HEK293 (cell line): ENCODE results near the gene CYB561A3.
"Not testable (repeated sequence)": the region's sequence is repeated elsewhere in the genome, so short reads cannot be mapped to it uniquely, and the experiment has no call there.

Source experiments
- CTCF ChIA-PET: fragments of 350-600 bp; formaldehyde crosslinking; extraction: SDS; loops from one replicate; lab custom pipeline; 2021; ENCODE audit warnings: antibody characterized with exemption; lab: Yijun Ruan, JAX
- POLR2A ChIA-PET: fragments of 300-600 bp; formaldehyde crosslinking; extraction: SDS; loops from one replicate; lab custom pipeline; 2020; ENCODE audit warnings: antibody characterized with exemption, inconsistent platforms; lab: Yijun Ruan, JAX
- H3K27ac ChIP-seq: fragments of 200-500 bp; sonication (Bioruptor generic); 2 replicates; pipeline ENCODE4 v1.5.1; 2014; ENCODE audit warnings: low read depth, low read length, control low read depth, inconsistent platforms; ENCODE audit errors: extremely low read depth
- H3K36me3 ChIP-seq, 2 experiments: fragments of 200-500 bp in 1 of 2; sonication (Bioruptor generic) in 1 of 2; 1 replicate in 1 of 2; 2 replicates in 1 of 2; pipeline ENCODE4 v1.5.1; 2014 to 2017; ENCODE audit warnings: inconsistent platforms in 2 of 2, low read length in 2 of 2; ENCODE audit not compliant: control insufficient read depth in 2 of 2, insufficient read depth in 1 of 2
- H3K4me1 ChIP-seq: fragments of 200-500 bp; sonication (Bioruptor generic); 2 replicates; pipeline ENCODE4 v1.5.1; 2014; ENCODE audit warnings: mild to moderate bottlenecking, low read length, inconsistent platforms; ENCODE audit not compliant: control insufficient read depth, insufficient read depth
- H3K4me3 ChIP-seq: 2 replicates; pipeline ENCODE4 v1.5.1; 2011; ENCODE audit warnings: low read depth, mild to moderate bottlenecking, control low read depth, low read length, moderate library complexity
- H3K9me3 ChIP-seq: fragments of 200-500 bp; sonication (Bioruptor generic); 2 replicates; pipeline ENCODE4 v1.5.1; 2014; ENCODE audit warnings: low read depth, low read length, inconsistent platforms; ENCODE audit not compliant: control insufficient read depth, insufficient read depth
- BCL11B ChIP-seq: fragments of 450-650 bp; formaldehyde crosslinking; IDR thresholded peaks from 2 replicates; pipeline ENCODE4 v1.5.1; 2016; ENCODE audit warnings: low read depth, missing biosample characterization, missing genetic modification characterization
- SP3 ChIP-seq: fragments of 450-650 bp; formaldehyde crosslinking; IDR thresholded peaks from 2 replicates; pipeline ENCODE4 v1.5.1; 2016; ENCODE audit warnings: missing biosample characterization, missing genetic modification characterization
- YY1 ChIP-seq: fragments of 450-650 bp; formaldehyde crosslinking; IDR thresholded peaks from 2 replicates; pipeline ENCODE4 v1.5.1; 2018; ENCODE audit warnings: missing biosample characterization, missing genetic modification characterization
- YY2 ChIP-seq: fragments of 450-650 bp; formaldehyde crosslinking; IDR thresholded peaks from 2 replicates; pipeline ENCODE4 v1.5.1; 2016; ENCODE audit warnings: missing biosample characterization, missing genetic modification characterization
- ZBTB17 ChIP-seq: fragments of 450-650 bp; formaldehyde crosslinking; IDR thresholded peaks from 2 replicates; pipeline ENCODE4 v1.5.1; 2016; ENCODE audit warnings: missing biosample characterization, missing genetic modification characterization
- ZBTB20 ChIP-seq: fragments of 450-650 bp; formaldehyde crosslinking; IDR thresholded peaks from 2 replicates; pipeline ENCODE4 v1.5.1; 2016; ENCODE audit warnings: missing biosample characterization, missing genetic modification characterization
- ZNF10 ChIP-seq: fragments of 450-650 bp; formaldehyde crosslinking; IDR thresholded peaks from 2 replicates; pipeline ENCODE4 v1.5.1; 2017; ENCODE audit warnings: missing biosample characterization, missing genetic modification characterization
- ZNF114 ChIP-seq: fragments of 450-650 bp; formaldehyde crosslinking; IDR thresholded peaks from 2 replicates; pipeline ENCODE4 v1.5.0; 2017; ENCODE audit warnings: missing biosample characterization, missing genetic modification characterization
- ZNF121 ChIP-seq: fragments of 450-650 bp; formaldehyde crosslinking; IDR thresholded peaks from 2 replicates; pipeline ENCODE4 v1.5.1; 2016; ENCODE audit warnings: missing biosample characterization, missing genetic modification characterization
- ZNF221 ChIP-seq: fragments of 450-650 bp; formaldehyde crosslinking; IDR thresholded peaks from 2 replicates; pipeline ENCODE4 v1.5.1; 2017; ENCODE audit warnings: missing biosample characterization, missing genetic modification characterization, borderline replicate concordance
- ZNF248 ChIP-seq: fragments of 450-650 bp; formaldehyde crosslinking; IDR thresholded peaks from 2 replicates; pipeline ENCODE4 v1.5.1; 2017; ENCODE audit warnings: missing biosample characterization, missing genetic modification characterization
- ZNF266 ChIP-seq: fragments of 450-650 bp; formaldehyde crosslinking; IDR thresholded peaks from 2 replicates; pipeline ENCODE4 v1.5.1; 2016; ENCODE audit warnings: missing biosample characterization, missing genetic modification characterization, low read depth
- ZNF423 ChIP-seq: fragments of 450-650 bp; formaldehyde crosslinking; IDR thresholded peaks from 2 replicates; pipeline ENCODE4 v1.5.1; 2016; ENCODE audit warnings: missing biosample characterization, missing genetic modification characterization
- ZNF610 ChIP-seq: fragments of 450-650 bp; formaldehyde crosslinking; IDR thresholded peaks from 2 replicates; pipeline ENCODE4 v1.5.1; 2016; ENCODE audit warnings: missing biosample characterization, missing genetic modification characterization, borderline replicate concordance
- ZNF654 ChIP-seq: fragments of 450-650 bp; formaldehyde crosslinking; IDR thresholded peaks from 2 replicates; pipeline ENCODE4 v1.5.1; 2016; ENCODE audit warnings: low read depth, missing biosample characterization, missing genetic modification characterization
- ZNF768 ChIP-seq: fragments of 450-650 bp; formaldehyde crosslinking; IDR thresholded peaks from 2 replicates; pipeline ENCODE4 v1.5.1; 2018; ENCODE audit warnings: missing biosample characterization, mild to moderate bottlenecking, missing genetic modification characterization
- ZNF830 ChIP-seq: fragments of 450-650 bp; IDR thresholded peaks from 2 replicates; pipeline ENCODE4 v1.5.0; 2018; ENCODE audit warnings: missing biosample characterization, missing genetic modification characterization, low read depth, mild to moderate bottlenecking, moderate library complexity
- ZSCAN18 ChIP-seq: fragments of 450-650 bp; formaldehyde crosslinking; IDR thresholded peaks from 2 replicates; pipeline ENCODE4 v1.5.1; 2016; ENCODE audit warnings: missing biosample characterization, missing genetic modification characterization
- TF ChIP-seq, protein P1 (sequence below): fragments of 450-650 bp; formaldehyde crosslinking; optimal IDR thresholded peaks from 2 replicates; pipeline ENCODE3; 2016; ENCODE audit warnings: missing biosample characterization, mild to moderate bottlenecking, missing genetic modification characterization

The CYB561A3 gene

GRCh38 chr11:61390161-61390560, 28.5 kb upstream of the CYB561A3 start (continued):
- no peak for TF ChIP-seq BCL11B (tag by site-specific recombination)
- no peak for TF ChIP-seq ZNF830 (tag by site-specific recombination)

DNA sequence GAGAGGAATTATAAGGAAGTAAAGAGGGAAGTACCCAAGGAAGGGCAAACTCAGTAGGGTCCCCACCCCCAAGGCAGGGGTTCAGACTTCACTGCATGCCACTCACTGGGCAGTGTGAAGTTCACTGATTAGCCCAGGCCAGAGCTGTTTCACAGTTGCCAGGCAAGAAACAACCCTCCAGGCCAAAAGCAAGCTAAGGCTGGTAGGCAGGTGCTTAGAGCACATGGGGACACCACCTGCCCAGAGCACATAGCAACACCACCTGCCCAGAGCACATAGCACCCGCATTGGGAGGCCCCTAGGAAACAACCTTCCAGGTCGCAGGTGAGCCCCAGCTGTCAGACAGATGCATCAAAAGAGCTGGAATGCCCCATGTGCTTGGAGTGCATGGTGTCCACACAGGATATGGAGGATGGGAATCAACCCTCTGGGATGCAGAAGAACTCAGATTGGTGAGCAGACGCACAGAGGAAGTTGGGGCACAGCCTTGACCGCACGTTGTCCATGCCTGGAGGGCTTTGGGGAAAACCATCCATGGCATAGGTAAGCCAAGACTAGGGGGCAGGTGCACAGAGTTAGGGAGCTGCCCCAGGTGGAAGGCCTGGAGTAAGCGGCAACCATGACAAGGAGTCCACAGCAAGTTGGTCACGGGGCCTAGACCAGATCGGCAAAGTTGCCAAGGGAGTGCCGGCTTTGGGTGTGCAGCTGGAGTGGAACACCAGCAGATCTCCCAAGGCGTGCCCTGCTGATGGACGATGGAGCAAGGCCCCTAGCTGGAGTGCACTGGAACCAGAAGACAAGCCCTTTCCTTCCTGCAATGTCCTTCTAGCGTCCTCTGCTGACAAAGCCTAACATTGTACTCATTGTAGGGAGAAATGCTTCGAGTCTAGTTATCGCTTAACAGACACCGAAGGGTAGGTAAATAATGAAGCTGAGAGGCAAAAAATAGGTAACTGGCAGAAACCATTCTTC, 22.9 kb upstream of the CYB561A3 start:
- H3K4me3 ChIP-seq, result no peak overlapping the region
- H3K36me3 ChIP-seq, result no peaks in the 10 kb centered on the region
- no peaks in the 10 kb centered on the region for H3K4me1 ChIP-seq
- TF ChIP-seq ZNF266 (no peak), ZNF654 (tag by site-specific recombination) (peak; percentile 54), ZBTB17 (tag by site-specific recombination) (peak; percentile 37; the same call in 1 of the 2 replicates)
- POLR2A ChIA-PET, result interaction anchor here (1.4 to 3.2 kb wide), 3 partner anchors 8 to 50 kb away, joined by 5 to 35 read pairs (median 22); partner anchors contain the start of genes CYB561A3, DDB1, TKFC and TMEM138
- H3K27ac ChIP-seq, result no peak overlapping the region
- H3K9me3 ChIP-seq, result no peaks in the 10 kb centered on the region
- CTCF ChIA-PET, result interaction anchor here (0.6 to 7.2 kb wide), 39 partner anchors 9 to 553 kb away, joined by 3 to 210 read pairs (median 5); partner anchors contain the start of genes CYB561A3, TMEM138 and TMEM216

DNA sequence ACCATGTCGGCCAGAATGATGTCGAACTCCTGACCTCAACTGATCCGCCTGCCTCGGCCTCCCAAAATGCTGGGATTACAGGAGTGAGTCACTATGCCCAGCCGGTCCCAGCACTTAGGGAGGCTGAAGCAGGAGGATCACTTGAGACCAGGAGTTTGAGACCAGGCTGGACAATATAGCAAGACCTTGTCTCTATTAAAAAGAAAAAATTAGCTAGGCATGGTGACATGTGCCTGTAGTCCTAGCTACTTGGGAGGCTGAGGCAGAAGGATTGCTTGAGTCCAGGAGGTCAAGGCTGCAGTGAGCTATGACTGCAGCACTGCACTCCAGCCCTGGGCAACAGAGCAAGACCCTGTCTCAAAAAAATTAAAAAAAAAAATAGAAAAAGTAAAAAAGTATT, 22.2 kb upstream of the CYB561A3 start:
- CTCF ChIA-PET, result interaction anchor here (0.7 to 7.2 kb wide), 8 partner anchors 9 to 250 kb away, joined by 3 to 210 read pairs (median 12); partner anchors contain the start of genes CYB561A3, TMEM138 and TMEM216
- not testable (repeated sequence) for H3K9me3 ChIP-seq, H3K36me3 ChIP-seq, H3K4me3 ChIP-seq, H3K4me1 ChIP-seq, H3K27ac ChIP-seq
- TF ChIP-seq ZNF121 (tag by site-specific recombination), result peak; percentile 55
- POLR2A ChIA-PET, result interaction anchor here (0.6 to 3.2 kb wide), 4 partner anchors 9 to 49 kb away, joined by 3 to 35 read pairs (median 14); partner anchors contain the start of genes CPSF7, CYB561A3, DDB1 and SDHAF2

DNA sequence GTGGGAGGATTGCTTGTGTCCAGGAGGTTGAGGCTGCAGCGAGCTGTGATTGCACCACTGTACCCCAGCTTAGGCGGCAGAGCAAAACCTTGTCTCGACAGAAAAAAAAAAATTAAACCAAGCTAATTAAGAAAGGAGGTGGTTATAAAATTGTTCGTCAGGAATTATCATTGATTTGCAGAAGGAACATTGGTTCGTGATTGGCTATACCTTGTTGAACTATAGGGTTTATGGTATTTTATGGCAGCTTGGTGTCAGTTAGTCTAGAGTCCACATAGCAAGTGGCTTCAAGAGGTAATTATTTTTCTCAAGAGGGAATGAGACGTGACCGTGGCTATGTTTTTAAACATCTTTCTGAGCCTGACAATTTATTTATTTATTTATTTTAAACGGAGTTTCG, 19.2 kb upstream of the CYB561A3 start:
- Histone ChIP-seq H3K4me3 (no peak overlapping the region), H3K36me3 (no peaks in the 10 kb centered on the region), H3K4me1 (no peaks in the 10 kb centered on the region), H3K9me3 (no peaks in the 10 kb centered on the region), H3K27ac (no peak overlapping the region)
- TF ChIP-seq ZSCAN18, result no peak
- ChIA-PET CTCF (interaction anchor here (0.6 to 7.2 kb wide), 6 partner anchors 45 to 549 kb away, joined by 3 to 210 read pairs (median 3); no protein-coding TSS in a partner anchor), POLR2A (interaction anchor here (2.3 kb wide), 1 partner anchor 19 kb away, joined by 7 read pairs; the partner anchor contains the start of genes CYB561A3 and TMEM138)

GRCh38 chr11:61378713-61379313, 17.1 kb upstream of the CYB561A3 start:
- no peaks in the 10 kb centered on the region for H3K4me1 ChIP-seq
- POLR2A ChIA-PET, result interaction anchor here (1.4 kb wide), 1 partner anchor 16 kb away, joined by 3 read pairs; the partner anchor contains the start of gene TMEM138
- TF ChIP-seq ZNF423 (tag by site-specific recombination), result no peak
- no peak for TF ChIP-seq YY2
- no peak for TF ChIP-seq ZBTB20
- no peak for TF ChIP-seq ZNF266
- no peak for TF ChIP-seq ZSCAN18
- TF ChIP-seq, protein P1, sequence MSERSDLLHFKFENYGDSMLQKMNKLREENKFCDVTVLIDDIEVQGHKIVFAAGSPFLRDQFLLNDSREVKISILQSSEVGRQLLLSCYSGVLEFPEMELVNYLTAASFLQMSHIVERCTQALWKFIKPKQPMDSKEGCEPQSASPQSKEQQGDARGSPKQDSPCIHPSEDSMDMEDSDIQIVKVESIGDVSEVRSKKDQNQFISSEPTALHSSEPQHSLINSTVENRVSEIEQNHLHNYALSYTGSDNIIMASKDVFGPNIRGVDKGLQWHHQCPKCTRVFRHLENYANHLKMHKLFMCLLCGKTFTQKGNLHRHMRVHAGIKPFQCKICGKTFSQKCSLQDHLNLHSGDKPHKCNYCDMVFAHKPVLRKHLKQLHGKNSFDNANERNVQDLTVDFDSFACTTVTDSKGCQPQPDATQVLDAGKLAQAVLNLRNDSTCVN (tag by site-specific recombination), result no peak
- TF ChIP-seq YY1, result no peak
- no peak for TF ChIP-seq ZNF248 (tag by site-specific recombination)
- TF ChIP-seq ZNF221 (tag by site-specific recombination), result no peak
- TF ChIP-seq ZNF114, result no peak
- TF ChIP-seq ZNF768 (tag by site-specific recombination), result no peak
- TF ChIP-seq ZNF10 (tag by site-specific recombination), result no peak
- TF ChIP-seq ZNF610 (tag by site-specific recombination), result no peak
- no peak for TF ChIP-seq SP3 (tag by site-specific recombination)

More at GRCh38 chr11:61378713-61379313, 17.1 kb upstream of the CYB561A3 start:
- no peak overlapping the region for H3K4me3 ChIP-seq
- H3K27ac ChIP-seq, result no peak overlapping the region
- CTCF ChIA-PET, result interaction anchor here (0.6 to 1.1 kb wide), 2 partner anchors 51 to 124 kb away, joined by 3 to 4 read pairs; no protein-coding TSS in a partner anchor
- H3K36me3 ChIP-seq, result peaks cover 0 to 7% of the 10 kb centered on the region in 2 experiments; a peak in 2 of 3 replicates
- no peaks in the 10 kb centered on the region for H3K9me3 ChIP-seq
